Left colon (tissue), 2 donors: ENCODE measurements around the gene BRD2. TPM values are rescaled to one million over a fixed set of nuclear protein-coding genes. Genes with fewer than 3 reads are reported as not detected.

Experiments used
- ATAC-seq: fragments of 200-7000 bp; cut with Tn5 transposase; one replicate; pipeline ENCODE4 v1.9.1; 2020; ENCODE audit warnings: mild to moderate bottlenecking, moderate library complexity
- DNase-seq, 2 donors: peaks; one replicate each; pipeline ENCODE4 v3.0.0-alpha.2; 2020
- intact Hi-C, 2 donors: fragments of 100-400 bp; cut with DNase I in 1 of 2; cut with micrococcal nuclease in 1 of 2; formaldehyde crosslinking; loops; one replicate each; pipeline versions ENCODE4 v1.11.2 to v1.14.0; 2022; cut with DNase I, micrococcal nuclease
- total RNA-seq, 2 donors: library from RNA; stranded (reverse); fragmentation: NEBNext Ultra II Directional; extraction: Animal tissue kit (Norgen Biotek cat#: 25700); gene quantifications; one replicate each; pipeline ENCODE4 v1.2.1, GENCODE V29; 2021
- donor health status: DM: no; HTN: no; CAD: no.
- donor health status: DM: yes; HTN: yes; CAD: no.

BRD2 gene
- total RNA-seq, 2 donors from 2014 or later: 128 TPM

DNA sequence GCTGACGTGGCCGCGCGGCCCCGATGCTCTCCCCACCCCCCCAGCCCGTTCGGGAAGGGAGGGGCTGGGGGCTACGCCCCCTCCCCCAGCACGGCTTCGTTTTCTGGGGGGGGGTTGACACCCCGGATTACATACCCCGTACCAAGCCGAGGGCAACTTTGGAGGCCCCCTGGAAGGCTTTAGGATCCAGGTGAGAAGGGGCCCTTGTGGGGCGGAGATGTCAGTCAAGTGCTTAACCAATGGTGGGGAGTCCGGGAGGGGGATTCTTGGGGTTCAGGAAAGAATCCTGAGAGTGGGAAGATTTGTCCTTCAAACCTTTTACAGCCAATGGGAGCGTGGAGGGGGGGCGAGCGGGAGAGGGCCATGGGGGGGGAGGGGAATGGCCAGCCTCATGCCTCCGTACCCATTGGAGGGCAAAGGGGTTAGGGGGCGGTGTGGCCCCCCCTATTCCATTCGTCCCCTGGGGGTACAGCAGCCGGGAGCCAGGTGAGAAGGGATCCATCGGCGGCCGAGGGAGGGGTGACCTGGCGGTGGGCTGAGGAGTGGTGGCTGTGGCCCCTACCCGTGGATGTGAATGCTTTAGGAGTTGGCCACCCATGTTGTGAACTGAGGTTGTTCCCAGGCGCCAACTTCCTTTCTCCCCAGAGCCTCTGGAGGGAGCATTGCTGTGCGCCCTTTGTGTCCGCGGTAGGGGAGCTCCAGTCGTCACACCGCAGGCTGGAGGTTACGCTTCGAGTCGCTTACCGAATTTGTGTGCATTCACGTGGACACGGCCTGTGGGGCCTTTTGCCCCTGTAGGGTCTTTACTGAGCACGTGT, 682 bp downstream of the BRD2 start:
- peak; percentile 70 to 72 for DNase-seq

DNA sequence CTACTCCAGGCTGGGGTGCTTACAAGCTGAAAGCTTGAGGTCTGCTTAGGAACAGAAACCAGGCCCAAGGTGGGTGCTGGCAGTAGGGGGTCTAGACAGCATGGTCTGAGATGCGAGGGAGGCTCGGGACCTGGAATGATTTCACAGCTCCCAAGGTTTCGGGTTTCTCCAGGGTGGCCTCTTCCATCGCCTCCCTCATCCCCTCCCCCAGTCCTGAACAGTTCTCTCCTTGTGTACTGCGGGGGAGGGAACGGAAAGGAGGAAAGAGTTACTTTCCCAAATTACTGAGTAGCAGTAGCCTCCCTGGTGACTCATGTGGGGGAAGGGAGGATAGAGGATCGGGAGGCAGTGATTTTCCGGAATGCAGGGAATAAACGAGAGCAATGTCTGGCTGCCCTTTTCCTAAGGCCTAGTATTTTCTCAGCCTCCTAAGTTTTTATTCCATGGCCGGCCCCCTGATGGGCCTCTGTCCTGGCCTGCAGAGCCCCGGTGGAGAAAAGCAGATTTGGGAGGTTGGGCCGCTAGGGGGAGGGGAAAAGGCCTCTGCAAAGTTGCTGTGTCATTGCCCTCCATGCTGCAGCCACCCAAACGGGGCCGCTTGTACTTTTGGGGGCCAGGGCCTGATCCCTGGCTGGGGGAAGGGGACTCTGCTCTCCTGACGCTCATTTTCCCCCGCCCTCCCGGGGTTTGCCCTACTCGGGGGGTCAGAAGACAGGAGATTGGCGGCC, 1.5 kb downstream of the BRD2 start:
- intact Hi-C loops: no loop called here
- DNase-seq (peak; percentile 77 to 81), ATAC-seq (peak; percentile 7)

More for the DNA sequence above, 682 bp downstream of the BRD2 start:
- no peak for ATAC-seq
- intact Hi-C loops: no loop called here

DNA sequence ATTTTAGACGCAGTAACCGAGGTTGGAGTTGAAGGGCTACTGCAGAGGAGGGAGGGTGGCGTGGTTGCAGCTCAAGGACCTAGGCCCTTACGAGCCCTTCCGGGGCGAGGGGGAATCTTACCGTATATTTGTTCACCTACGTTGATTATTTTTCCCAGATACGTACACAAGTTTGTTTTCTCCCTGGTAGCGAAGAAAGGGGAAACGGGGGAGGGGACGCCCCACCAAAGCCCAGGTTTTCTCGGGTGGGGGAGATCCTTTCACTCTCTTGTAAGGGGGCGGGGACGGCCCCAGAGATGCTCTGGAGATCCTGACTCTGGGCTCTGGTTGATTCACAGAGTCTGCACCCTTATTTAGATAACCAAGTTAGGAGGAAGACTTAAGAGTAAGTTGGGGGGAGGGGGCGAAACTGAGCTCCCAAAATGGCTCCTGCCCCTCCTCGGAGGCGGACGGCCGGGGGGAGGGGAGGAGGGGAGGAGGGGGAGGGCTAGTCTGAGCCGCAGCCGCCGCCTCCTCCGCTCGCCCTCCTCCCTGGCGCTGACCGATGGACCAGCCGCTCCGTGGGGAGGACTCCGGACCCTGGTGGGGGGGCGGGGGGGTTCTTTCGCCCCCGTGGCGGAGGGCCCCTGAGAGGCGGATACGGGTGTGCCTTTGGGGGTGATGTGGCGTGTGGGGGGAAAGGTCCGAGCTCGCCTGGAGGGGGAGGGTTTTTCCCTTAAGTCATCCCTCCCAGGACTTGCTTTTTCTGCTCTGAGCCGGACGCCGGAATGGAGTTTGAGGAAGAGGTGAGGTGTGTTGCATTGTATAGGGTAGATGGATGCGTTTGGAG, 2.2 kb downstream of the BRD2 start:
- intact Hi-C loops: no loop called here
- peak; percentile 89 to 93 for DNase-seq
- ATAC-seq: peak; percentile 39

DNA sequence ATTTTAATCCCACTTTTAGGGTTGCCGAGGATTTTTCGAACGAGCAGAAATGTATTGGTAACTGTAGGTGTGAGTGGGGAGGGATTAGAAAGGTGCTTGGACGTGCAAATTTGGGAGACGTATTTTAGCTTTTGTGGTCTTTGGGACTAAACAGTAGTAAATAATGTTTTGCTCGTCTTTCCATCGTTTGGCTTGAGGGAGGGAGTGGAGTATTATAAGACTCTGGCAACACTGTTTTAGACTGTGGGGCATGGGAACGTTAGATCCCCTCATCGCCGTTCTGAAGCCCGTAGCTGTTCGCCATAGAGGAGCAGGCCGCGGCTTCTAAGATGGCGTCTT, 2.8 kb downstream of the BRD2 start:
- ATAC-seq: no peak
- no peak for DNase-seq
- intact Hi-C loops: no loop called here

DNA sequence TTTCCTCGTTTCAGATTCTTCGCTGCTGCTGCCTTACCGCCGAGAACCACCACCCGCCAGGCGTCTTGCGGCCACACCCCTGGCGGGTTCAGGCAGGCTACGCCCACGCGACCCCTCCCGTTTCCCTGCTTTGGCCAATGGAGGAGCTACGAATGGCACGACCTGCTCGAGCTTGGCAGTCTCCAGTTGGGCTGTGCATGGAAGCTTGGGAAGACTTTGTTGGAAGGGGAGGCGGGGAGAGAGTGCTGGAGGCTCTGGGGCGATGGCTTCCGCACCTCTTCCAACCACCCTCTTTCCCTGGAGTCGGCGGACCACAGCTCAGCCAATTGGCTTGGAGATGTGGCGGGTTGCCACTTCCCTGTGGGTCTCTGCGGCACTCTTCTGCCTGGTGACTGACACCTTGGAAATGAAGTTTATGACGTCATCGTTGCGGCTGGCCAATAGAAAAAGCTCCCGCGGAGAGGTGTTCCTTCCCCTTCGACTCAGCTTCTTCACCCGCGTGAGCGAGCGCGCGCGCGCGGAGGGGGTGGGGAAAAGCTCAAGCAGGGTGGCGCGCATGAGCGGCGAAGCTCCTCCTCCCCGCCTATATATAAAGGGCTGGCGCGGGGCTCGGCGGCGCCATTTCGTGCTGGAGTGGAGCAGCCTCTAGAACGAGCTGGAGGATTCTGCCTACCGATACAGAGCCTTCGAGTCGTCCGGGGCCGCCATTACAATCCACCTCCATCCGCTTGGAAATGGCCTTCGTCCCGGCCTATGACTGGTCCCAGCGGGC, 3.4 kb downstream of the BRD2 start:
- intact Hi-C loops: no loop called here
- DNase-seq: peak; percentile 99
- peak; percentile 53 for ATAC-seq

DNA sequence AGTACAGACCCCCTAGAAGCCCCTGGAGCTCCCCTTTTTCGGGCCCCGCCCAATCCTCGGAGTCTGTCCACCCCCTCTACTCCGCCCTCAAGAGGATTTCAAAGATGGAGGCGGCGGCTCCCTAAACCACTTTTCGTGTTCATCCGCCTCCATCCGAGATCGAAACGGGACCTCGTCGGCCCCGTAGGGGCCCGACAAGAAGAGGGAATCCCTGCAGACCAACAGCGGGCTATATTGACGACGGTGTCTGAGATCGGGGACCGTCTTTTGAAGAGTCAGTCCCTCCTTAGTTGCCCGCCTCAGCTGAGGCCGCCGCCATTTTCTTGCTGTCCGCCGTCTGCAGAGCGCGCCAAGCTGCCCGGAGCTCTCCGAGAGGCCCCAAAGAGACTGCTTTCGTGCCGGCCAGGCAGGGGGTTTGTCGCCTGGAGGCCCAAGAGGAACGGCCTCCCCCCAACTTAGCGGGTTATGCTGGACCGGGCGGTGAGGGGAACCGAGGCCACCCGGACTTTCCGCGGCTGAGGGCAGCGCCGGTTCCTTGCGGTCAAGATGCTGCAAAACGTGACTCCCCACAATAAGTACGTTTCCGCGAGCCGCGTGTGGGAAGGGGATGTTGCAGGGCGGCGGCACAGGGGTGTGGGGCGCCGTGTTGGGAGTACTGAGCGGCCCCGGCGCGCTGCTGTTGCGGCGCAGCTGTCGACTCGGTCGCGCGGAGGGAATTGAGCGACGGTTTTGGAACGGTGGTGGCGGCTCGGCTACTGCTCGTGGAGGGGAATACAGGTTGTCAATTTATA, 4.2 kb downstream of the BRD2 start:
- ATAC-seq (peak; percentile 4), DNase-seq (peak; percentile 46 to 66)
- intact Hi-C loops: no loop called here

DNA sequence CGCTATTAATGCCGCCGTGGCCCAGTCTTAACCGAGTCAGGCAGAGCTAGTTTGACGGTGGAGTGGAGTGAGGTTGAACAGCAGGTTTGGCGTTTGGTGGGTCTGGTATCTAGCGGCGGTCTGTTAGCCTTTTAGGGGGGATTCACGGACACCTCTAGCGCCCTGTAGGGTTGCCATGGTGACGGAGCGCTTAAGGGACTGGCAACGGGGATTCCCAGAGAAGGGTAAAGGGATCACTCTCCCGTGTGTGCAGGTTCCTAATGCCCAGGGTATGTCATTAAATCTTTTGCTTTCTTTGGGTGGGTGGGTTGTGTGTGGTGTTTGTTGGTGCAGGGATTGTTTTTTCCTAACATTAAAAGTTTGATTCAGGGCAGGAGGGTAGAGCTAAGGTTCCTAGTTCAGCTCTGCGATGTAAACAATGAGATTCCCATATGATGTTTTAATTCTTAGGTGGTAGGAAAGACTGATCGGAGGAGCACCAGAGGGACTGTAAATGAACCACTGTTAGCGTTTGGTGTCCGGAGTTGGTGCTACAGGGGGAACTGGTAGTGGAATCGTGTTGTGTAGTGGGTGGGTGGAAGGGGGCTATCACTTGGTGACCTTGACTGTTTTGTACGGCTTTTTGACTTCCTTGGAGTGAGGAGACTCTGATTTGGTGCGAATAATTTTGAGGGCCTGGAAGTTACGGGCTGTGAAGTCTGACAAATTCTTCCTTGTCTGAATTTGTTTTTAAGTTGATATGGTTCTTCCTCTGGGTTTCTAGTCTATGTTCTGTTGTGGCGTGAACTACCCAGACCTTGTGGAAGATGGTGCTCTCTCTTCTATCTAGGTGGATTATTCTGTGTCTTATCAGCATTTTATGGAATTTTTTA, 5.0 kb downstream of the BRD2 start:
- intact Hi-C loops: no loop called here
- ATAC-seq: no peak
- peak; percentile 55 to 56 for DNase-seq

DNA sequence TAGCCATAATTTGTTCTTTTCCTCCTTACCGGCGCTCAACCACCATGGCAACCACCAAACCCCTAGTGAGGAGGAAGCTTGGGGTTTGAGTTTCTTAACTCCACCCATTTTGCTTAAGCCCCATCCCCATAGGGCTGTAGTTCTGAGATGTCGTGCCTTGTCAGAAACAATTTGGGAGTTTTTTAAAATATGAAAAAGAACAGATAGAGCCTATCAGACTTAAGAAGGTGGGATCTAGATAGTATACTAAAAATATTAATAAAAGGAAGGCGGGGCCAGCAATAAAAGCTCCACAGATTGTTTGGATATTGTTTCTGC, 5.6 kb downstream of the BRD2 start:
- intact Hi-C loops: no loop called here
- ATAC-seq (no peak), DNase-seq (no peak)

DNA sequence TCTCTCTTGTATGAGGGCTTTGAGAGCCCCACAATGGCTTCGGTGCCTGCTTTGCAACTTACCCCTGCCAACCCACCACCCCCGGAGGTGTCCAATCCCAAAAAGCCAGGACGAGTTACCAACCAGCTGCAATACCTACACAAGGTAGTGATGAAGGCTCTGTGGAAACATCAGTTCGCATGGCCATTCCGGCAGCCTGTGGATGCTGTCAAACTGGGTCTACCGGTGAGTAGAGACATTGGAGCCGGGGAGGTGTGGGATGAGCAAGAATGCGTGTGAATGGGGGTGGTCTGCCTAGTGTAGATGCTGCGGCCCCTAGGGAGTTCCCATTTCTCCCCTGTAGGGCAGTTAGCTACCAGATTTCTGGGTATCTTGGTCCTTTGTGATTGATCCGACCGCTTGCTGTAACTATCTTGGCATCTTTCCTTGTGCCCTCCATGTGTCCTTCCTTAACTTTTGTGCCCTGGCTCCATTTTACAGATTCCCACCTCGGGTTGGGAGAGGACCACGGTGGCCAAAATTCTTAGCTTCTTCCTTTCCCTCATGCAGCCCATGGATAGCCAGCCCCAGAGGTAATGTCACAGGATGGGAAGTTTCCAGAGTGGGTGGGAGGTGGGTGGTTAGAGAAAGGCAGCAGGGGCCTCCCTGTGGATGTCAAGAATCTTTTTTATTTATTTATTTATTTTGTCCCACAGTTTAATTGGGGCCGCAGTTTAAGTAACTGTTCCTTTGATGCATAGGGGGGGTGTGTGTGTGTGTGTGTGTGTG, 6.3 kb downstream of the BRD2 start:
- no peak for ATAC-seq
- no peak for DNase-seq

DNA sequence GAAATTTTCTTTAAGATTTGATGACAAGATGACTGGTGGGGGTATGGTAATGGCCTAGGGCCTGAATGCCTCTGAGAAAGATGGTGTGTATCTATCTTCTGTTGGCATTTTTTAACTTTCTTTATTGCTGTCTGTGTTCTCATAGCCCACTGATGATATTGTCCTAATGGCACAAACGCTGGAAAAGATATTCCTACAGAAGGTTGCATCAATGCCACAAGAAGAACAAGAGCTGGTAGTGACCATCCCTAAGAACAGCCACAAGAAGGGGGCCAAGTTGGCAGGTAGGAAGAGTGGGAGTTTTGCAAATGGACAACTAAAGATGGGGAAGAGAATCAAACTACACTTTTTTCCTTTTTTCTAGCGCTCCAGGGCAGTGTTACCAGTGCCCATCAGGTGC, 7.5 kb downstream of the BRD2 start:
- DNase-seq (no peak), ATAC-seq (no peak)
- intact Hi-C loops: no loop called here

More for the DNA sequence above, 6.3 kb downstream of the BRD2 start:
- intact Hi-C loops: no loop called here

DNA sequence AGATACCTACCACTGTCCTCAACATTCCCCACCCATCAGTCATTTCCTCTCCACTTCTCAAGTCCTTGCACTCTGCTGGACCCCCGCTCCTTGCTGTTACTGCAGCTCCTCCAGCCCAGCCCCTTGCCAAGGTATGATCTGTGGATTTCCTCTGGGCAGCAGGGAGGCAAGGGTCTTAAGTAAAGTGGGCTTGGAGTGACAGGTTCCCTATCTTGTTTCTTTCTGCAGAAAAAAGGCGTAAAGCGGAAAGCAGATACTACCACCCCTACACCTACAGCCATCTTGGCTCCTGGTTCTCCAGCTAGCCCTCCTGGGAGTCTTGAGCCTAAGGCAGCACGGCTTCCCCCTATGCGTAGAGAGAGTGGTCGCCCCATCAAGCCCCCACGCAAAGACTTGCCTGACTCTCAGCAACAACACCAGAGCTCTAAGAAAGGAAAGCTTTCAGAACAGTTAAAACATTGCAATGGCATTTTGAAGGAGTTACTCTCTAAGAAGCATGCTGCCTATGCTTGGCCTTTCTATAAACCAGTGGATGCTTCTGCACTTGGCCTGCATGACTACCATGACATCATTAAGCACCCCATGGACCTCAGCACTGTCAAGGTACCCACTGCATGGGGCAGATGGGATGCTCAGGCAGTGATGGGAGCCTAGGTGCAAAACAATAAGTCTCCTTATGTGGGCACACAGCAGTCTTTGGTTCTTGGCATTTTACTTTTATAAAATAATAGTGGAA, 8.1 kb downstream of the BRD2 start:
- ATAC-seq (no peak), DNase-seq (no peak)
- intact Hi-C loops: no loop called here

DNA sequence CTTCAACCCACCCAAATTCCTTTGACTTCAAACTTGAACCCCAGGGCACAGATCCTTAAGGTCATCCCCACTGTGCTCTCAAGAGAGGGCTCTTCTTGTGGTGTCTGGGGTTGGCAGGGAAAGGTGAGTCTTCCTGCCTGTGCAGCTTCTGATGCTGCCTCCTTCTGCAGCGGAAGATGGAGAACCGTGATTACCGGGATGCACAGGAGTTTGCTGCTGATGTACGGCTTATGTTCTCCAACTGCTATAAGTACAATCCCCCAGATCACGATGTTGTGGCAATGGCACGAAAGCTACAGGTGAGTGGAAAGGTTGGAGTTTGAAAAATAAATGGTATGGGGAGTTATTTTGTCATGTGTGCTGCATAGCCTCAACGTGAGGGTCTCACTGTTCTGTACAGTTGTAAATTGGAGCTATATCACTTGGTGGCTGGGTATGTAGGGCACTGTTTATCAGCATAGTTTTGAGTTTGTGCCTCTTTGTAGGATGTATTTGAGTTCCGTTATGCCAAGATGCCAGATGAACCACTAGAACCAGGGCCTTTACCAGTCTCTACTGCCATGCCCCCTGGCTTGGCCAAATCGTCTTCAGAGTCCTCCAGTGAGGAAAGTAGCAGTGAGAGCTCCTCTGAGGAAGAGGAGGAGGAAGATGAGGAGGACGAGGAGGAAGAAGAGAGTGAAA, 9.0 kb downstream of the BRD2 start:
- intact Hi-C loops: no loop called here
- no peak for ATAC-seq
- DNase-seq: no peak

DNA sequence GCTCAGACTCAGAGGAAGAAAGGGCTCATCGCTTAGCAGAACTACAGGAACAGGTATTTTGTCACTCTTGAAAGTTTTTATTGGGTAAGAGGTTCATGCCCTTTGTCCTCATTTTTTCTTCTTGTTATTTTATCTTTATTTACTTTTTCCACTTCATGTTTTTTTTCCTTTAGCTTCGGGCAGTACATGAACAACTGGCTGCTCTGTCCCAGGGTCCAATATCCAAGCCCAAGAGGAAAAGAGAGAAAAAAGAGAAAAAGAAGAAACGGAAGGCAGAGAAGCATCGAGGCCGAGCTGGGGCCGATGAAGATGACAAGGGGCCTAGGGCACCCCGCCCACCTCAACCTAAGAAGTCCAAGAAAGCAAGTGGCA, 9.5 kb downstream of the BRD2 start:
- DNase-seq (no peak), ATAC-seq (peak; percentile 1)
- intact Hi-C loops: no loop called here

DNA sequence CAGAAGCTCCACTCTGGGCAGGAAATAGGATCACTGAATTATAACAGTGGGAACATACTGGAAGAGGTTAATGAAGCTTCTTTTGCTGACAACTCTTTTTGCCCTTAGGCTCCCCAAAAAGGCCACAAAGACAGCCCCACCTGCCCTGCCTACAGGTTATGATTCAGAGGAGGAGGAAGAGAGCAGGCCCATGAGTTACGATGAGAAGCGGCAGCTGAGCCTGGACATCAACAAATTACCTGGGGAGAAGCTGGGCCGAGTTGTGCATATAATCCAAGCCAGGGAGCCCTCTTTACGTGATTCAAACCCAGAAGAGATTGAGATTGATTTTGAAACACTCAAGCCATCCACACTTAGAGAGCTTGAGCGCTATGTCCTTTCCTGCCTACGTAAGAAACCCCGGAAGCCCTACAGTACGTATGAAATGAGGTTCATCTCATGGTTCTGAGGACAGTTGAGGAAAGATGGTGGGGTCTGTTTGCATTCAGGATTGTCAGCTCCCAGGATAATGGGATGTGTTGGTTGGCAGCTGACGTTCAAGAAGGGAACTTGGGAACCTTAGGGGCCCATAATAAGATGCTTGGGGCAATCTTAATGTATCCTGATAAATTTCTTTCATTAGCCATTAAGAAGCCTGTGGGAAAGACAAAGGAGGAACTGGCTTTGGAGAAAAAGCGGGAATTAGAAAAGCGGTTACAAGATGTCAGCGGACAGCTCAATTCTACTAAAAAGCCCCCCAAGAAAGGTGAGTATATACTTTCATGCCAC, 11.5 kb downstream of the BRD2 start:
- DNase-seq (no peak), ATAC-seq (no peak)
- intact Hi-C loops: loop anchor here (5.0 to 10.0 kb wide), 3 partner anchors 45 to 93 kb away; no protein-coding TSS in a partner anchor
